ENCODE results near the gene ABCB10. TPM values are rescaled to one million over a fixed set of nuclear protein-coding genes. Genes with fewer than 3 reads are reported as not detected.

The ABCB10 gene
- total and polyA plus RNA-seq, 3 donors from 2014 or later, result 4.9 to 12.1 (median 9.8) TPM

- no peaks in the 10 kb centered on the region for H3K27me3 ChIP-seq
- TF ChIP-seq POLR2A (IDR thresholded peaks at IDR 0.05), result no peak
- TF ChIP-seq, protein P1, sequence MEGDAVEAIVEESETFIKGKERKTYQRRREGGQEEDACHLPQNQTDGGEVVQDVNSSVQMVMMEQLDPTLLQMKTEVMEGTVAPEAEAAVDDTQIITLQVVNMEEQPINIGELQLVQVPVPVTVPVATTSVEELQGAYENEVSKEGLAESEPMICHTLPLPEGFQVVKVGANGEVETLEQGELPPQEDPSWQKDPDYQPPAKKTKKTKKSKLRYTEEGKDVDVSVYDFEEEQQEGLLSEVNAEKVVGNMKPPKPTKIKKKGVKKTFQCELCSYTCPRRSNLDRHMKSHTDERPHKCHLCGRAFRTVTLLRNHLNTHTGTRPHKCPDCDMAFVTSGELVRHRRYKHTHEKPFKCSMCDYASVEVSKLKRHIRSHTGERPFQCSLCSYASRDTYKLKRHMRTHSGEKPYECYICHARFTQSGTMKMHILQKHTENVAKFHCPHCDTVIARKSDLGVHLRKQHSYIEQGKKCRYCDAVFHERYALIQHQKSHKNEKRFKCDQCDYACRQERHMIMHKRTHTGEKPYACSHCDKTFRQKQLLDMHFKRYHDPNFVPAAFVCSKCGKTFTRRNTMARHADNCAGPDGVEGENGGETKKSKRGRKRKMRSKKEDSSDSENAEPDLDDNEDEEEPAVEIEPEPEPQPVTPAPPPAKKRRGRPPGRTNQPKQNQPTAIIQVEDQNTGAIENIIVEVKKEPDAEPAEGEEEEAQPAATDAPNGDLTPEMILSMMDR (IDR thresholded peaks at IDR 0.05), result no peak
- DNase-seq, result no peak
- WGBS, 2 donors, result 87 to 94% methylated on average over 5 to 6 of the region's 6 CpGs
- no peak overlapping the region for H3K27ac ChIP-seq
- H3K4me1 ChIP-seq, result no peaks in the 10 kb centered on the region
- intact Hi-C loops (cut with DNase I; ENCODE audit: low total_unique reads), result no loop called here
- H3K36me3 ChIP-seq (ENCODE audit: low read depth, missing control alignments), result no peaks in the 10 kb centered on the region
- no peaks in the 10 kb centered on the region for H3K9me3 ChIP-seq
- H3K4me3 ChIP-seq, result no peak overlapping the region
These were observed 27.2 kb downstream of the ABCB10 start for GRCh38 chr1:229531326-229531725.

DNA sequence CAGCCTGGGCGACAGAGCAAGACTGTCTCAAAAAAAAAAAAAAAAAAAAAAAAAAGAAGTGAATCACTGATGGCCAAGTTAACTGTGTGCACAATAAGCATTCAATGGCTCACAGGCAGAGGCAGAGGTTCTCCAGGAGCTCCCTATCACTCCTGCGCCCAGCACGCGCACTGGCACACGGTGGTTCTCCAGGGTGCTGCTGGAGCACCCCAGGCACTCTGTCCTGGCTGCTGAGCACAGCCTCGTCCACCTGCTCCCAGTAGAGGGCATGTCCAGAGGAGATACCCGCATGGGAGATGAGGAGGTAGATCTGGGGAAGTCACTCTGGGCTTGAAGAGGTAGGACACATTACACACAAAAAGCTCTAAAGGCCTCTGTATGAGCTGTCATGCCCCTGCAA is 28.9 kb downstream of the ABCB10 start:
- H3K9me3 ChIP-seq, result no peaks in the 10 kb centered on the region
- DNase-seq, result no peak
- TF ChIP-seq, protein P1 (IDR thresholded peaks at IDR 0.05), result no peak
- no peak for TF ChIP-seq POLR2A (IDR thresholded peaks at IDR 0.05)
- intact Hi-C loops (cut with DNase I; ENCODE audit: low total_unique reads), result no loop called here
- H3K4me3 ChIP-seq, result no peak overlapping the region
- H3K4me1 ChIP-seq, result no peaks in the 10 kb centered on the region
- no peak overlapping the region for H3K27ac ChIP-seq
- 95 to 97% methylated on average over 7 of the region's 7 CpGs for WGBS, 2 donors
- H3K27me3 ChIP-seq, result no peaks in the 10 kb centered on the region
- H3K36me3 ChIP-seq (ENCODE audit: low read depth, missing control alignments), result no peaks in the 10 kb centered on the region

GRCh38 chr1:229526695-229527094 is 31.8 kb downstream of the ABCB10 start:
- no peak overlapping the region for H3K4me3 ChIP-seq
- no peaks in the 10 kb centered on the region for H3K4me1 ChIP-seq
- H3K9me3 ChIP-seq, result no peaks in the 10 kb centered on the region
- no peaks in the 10 kb centered on the region for H3K27me3 ChIP-seq
- no peaks in the 10 kb centered on the region for H3K36me3 ChIP-seq (ENCODE audit: low read depth, missing control alignments)
- intact Hi-C loops (cut with DNase I; ENCODE audit: low total_unique reads), result no loop called here
- no peak for TF ChIP-seq POLR2A (IDR thresholded peaks at IDR 0.05)
- TF ChIP-seq, protein P1 (IDR thresholded peaks at IDR 0.05), result no peak
- DNase-seq, result no peak
- 97 to 100% methylated on average over 1 of the region's 1 CpG for whole genome bisulfite sequencing, 2 donors
- no peak overlapping the region for H3K27ac ChIP-seq

DNA sequence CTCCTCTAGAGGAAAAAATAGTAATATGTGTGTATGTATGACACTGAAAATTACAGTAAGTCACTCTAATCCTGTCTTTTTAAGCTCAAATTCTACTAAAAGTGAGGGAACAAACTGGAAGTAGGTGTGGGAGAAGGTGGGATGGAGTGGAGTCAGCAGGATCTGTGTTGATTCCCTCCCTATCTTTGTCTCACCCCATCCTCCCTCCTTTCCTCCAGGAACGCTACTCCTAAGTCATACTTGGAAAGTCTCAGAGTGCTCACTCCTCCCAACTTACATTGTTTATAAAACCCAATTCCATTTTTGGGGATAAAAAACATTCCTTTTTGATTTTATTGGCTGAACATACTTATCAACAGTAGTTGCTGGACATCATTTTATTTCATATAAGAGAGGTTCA is 35.5 kb downstream of the ABCB10 start:
- Histone ChIP-seq H3K27ac (no peak overlapping the region), H3K36me3 (ENCODE audit: low read depth, missing control alignments) (no peaks in the 10 kb centered on the region)
- WGBS, 2 donors, result 62 to 63% methylated on average over 1 of the region's 1 CpG

More for the DNA sequence above, 35.5 kb downstream of the ABCB10 start:
- H3K9me3 ChIP-seq, result no peaks in the 10 kb centered on the region
- H3K27me3 ChIP-seq, result no peaks in the 10 kb centered on the region
- TF ChIP-seq, protein P1 (IDR thresholded peaks at IDR 0.05), result no peak
- TF ChIP-seq POLR2A (IDR thresholded peaks at IDR 0.05), result no peak
- no peak for DNase-seq
- H3K4me1 ChIP-seq, result no peaks in the 10 kb centered on the region
- no peak overlapping the region for H3K4me3 ChIP-seq
- intact Hi-C loops (cut with DNase I; ENCODE audit: low total_unique reads), result no loop called here

Data from testis (tissue), 3 donors.